CD8-positive, alpha-beta memory T cell (primary cell): ENCODE data around the gene SEC31A. TPM values are rescaled to one million over a fixed set of nuclear protein-coding genes. Genes with fewer than 3 reads are reported as not detected.

Experiments
- CTCF ChIA-PET: fragments of 350-600 bp; sonication (Branson Sonifier 250); formaldehyde crosslinking; loops from one replicate; lab custom pipeline; 2021; ENCODE audit warnings: antibody characterized with exemption; lab: Charles Lee
- POLR2A ChIA-PET: fragments of 350-600 bp; sonication (Branson Sonifier 250); formaldehyde crosslinking; loops from one replicate; lab custom pipeline; 2021; ENCODE audit warnings: antibody characterized with exemption; lab: Charles Lee
- DNase-seq, 5 donors: peaks; one replicate each; pipeline versions ENCODE4 v3.0.0 to v3.0.0-alpha.2; 2020 to 2022; ENCODE audit warnings: mixed read lengths in 1 of 5
- H3K27ac ChIP-seq: one replicate; pipeline ENCODE4 v1.7.0; 2013; ENCODE audit warnings: low read depth, mild to moderate bottlenecking, low read length, moderate library complexity
- H3K27me3 ChIP-seq: 2 replicates; pipeline ENCODE4 v1.7.0; 2013; ENCODE audit warnings: low read length, mild to moderate bottlenecking; ENCODE audit not compliant: insufficient read depth, poor library complexity, severe bottlenecking
- H3K36me3 ChIP-seq: 2 replicates; pipeline ENCODE4 v1.7.0; 2013; ENCODE audit warnings: mild to moderate bottlenecking, low read length, moderate library complexity; ENCODE audit not compliant: insufficient read depth
- H3K4me1 ChIP-seq: 2 replicates; pipeline ENCODE4 v1.7.0; 2013; ENCODE audit warnings: mild to moderate bottlenecking, low read length, moderate library complexity; ENCODE audit not compliant: insufficient read depth
- H3K4me3 ChIP-seq: 2 replicates; pipeline ENCODE4 v1.7.0; 2013; ENCODE audit warnings: mild to moderate bottlenecking, low read length
- H3K9me3 ChIP-seq: 2 replicates; pipeline ENCODE4 v1.7.0; 2013; ENCODE audit warnings: mild to moderate bottlenecking, low read length
- H3K27ac Mint-ChIP-seq, 8 donors: one replicate each; pipeline ENCODE4 v1.8.0; 2020 to 2021; ENCODE audit warnings: mixed read lengths in 8 of 8, mild to moderate bottlenecking in 6 of 8, inconsistent platforms in 3 of 8, moderate library complexity in 3 of 8
- H3K27me3 Mint-ChIP-seq, 2 donors: one replicate each; pipeline ENCODE4 v1.8.0; 2020 to 2021; ENCODE audit warnings: mixed read lengths in 2 of 2, mild to moderate bottlenecking in 1 of 2, moderate library complexity in 1 of 2
- H3K36me3 Mint-ChIP-seq, 3 donors: one replicate each; pipeline ENCODE4 v1.8.0; 2020 to 2021; ENCODE audit warnings: mixed read lengths in 3 of 3, inconsistent platforms in 1 of 3, mild to moderate bottlenecking in 1 of 3
- H3K4me1 Mint-ChIP-seq, 3 donors: one replicate each; pipeline ENCODE4 v1.8.0; 2020 to 2021; ENCODE audit warnings: mixed read lengths in 3 of 3, inconsistent platforms in 1 of 3, mild to moderate bottlenecking in 1 of 3
- H3K4me3 Mint-ChIP-seq, 7 donors: one replicate each; pipeline ENCODE4 v1.8.0; 2020 to 2021; ENCODE audit warnings: mixed read lengths in 7 of 7, mild to moderate bottlenecking in 6 of 7, moderate library complexity in 4 of 7, inconsistent platforms in 2 of 7
- H3K9me3 Mint-ChIP-seq, 5 donors: one replicate each; pipeline ENCODE4 v1.8.0; 2020 to 2022; ENCODE audit warnings: mixed read lengths in 5 of 5, mild to moderate bottlenecking in 3 of 5, moderate library complexity in 2 of 5, inconsistent platforms in 1 of 5
- polyA plus RNA-seq: library from polyadenylated mRNA; unstranded; fragments of 300-500 nt; fragmentation: Illumina TruSeq; gene quantifications from one replicate; pipeline ENCODE4 v1.2.3, GENCODE V29; 2021
- total RNA-seq, 2 experiments: library from RNA; stranded (reverse); gene quantifications; one replicate each; pipeline ENCODE4 v1.2.3, GENCODE V29; 2021

Gene SEC31A
- total and polyA plus RNA-seq, 3 experiments from 2014 or later = 87.3 to 129 (median 100) TPM

GRCh38 chr4:82891707-82892466 lies 934 bp upstream of the SEC31A start:
- peaks cover 7% of the 10 kb centered on the region for H3K36me3 ChIP-seq
- ChIA-PET CTCF (interaction anchor here (0.8 to 1.3 kb wide), 2 partner anchors 8 to 143 kb away, joined by 3 to 4 read pairs; partner anchors contain the start of genes COPS4 and THAP9), POLR2A (interaction anchor here (0.7 to 1.5 kb wide), 2 partner anchors 143 to 532 kb away, joined by 3 to 4 read pairs; partner anchors contain the start of gene COPS4)
- H3K9me3 Mint-ChIP-seq = no peaks in the 10 kb centered on the region
- H3K27ac Mint-ChIP-seq = peak overlapping the region; percentile 98 to 99 (median 98)
- peaks cover 31 to 55% (median 47%) of the 10 kb centered on the region in 3 donors for H3K4me1 Mint-ChIP-seq
- H3K36me3 Mint-ChIP-seq = peaks cover 9 to 46% (median 12%) of the 10 kb centered on the region in 3 donors
- H3K9me3 ChIP-seq = no peaks in the 10 kb centered on the region
- no peak for DNase-seq
- H3K27me3 ChIP-seq = no peaks in the 10 kb centered on the region
- peak overlapping the region; percentile 97 for H3K27ac ChIP-seq
- peak overlapping the region; percentile 91 to 96 (median 95) for H3K4me3 Mint-ChIP-seq
- H3K27me3 Mint-ChIP-seq = no peaks in the 10 kb centered on the region
- H3K4me1 ChIP-seq = peaks cover 27% of the 10 kb centered on the region
- peak overlapping the region; percentile 67 for H3K4me3 ChIP-seq

- H3K4me3 Mint-ChIP-seq = peak overlapping the region; percentile 91 to 96 (median 95)
- peak overlapping the region; percentile 67 for H3K4me3 ChIP-seq
- H3K27ac ChIP-seq = peak overlapping the region; percentile 97
- no peaks in the 10 kb centered on the region for H3K27me3 ChIP-seq
- peak overlapping the region; percentile 98 to 99 (median 98) for H3K27ac Mint-ChIP-seq
- ChIA-PET POLR2A (interaction anchor here (0.6 to 1.5 kb wide), 3 partner anchors 10 to 394 kb away, joined by 3 to 4 read pairs (median 4); partner anchors contain the start of genes COPS4, COQ2 and THAP9), CTCF (no interaction called here)
- no peaks in the 10 kb centered on the region for H3K9me3 Mint-ChIP-seq
- H3K4me1 ChIP-seq = peaks cover 37% of the 10 kb centered on the region
- no peaks in the 10 kb centered on the region for H3K9me3 ChIP-seq
- peaks cover 41 to 59% (median 57%) of the 10 kb centered on the region in 3 donors for H3K4me1 Mint-ChIP-seq
- no peaks in the 10 kb centered on the region for H3K27me3 Mint-ChIP-seq
- DNase-seq = no peak
- peaks cover 6 to 39% (median 7%) of the 10 kb centered on the region in 3 donors for H3K36me3 Mint-ChIP-seq
- H3K36me3 ChIP-seq = peaks cover 3% of the 10 kb centered on the region
These were observed 439 bp downstream of the SEC31A start for GRCh38 chr4:82890528-82890900.

GRCh38 chr4:82889287-82889686 lies 1.7 kb downstream of the SEC31A start:
- DNase-seq = no peak
- Histone ChIP-seq H3K4me3 (peak overlapping the region; percentile 67), H3K27me3 (no peaks in the 10 kb centered on the region), H3K27ac (peak overlapping the region; percentile 97), H3K36me3 (peaks cover 3% of the 10 kb centered on the region), H3K9me3 (no peaks in the 10 kb centered on the region), H3K4me1 (peaks cover 37% of the 10 kb centered on the region)
- Mint-ChIP-seq H3K36me3 (peaks cover under 1 to 33% (median under 1%) of the 10 kb centered on the region in 3 donors), H3K27me3 (no peaks in the 10 kb centered on the region), H3K4me1 (peaks cover 51 to 65% (median 65%) of the 10 kb centered on the region in 3 donors), H3K9me3 (no peaks in the 10 kb centered on the region), H3K4me3 (peak overlapping the region; percentile 91 to 96 (median 95)), H3K27ac (peak overlapping the region in 7 of 8 donors; percentile 38 to 99 (median 98))
- POLR2A ChIA-PET = interaction anchor here (0.6 to 0.9 kb wide), 3 partner anchors 146 to 221 kb away, joined by 4 to 7 read pairs (median 5); partner anchors contain the start of gene COPS4
- CTCF ChIA-PET = interaction anchor here (0.7 to 1.2 kb wide), 2 partner anchors 11 to 395 kb away, joined by 3 read pairs; partner anchors contain the start of genes COQ2 and THAP9

- peaks cover 51 to 71% (median 65%) of the 10 kb centered on the region in 3 donors for H3K4me1 Mint-ChIP-seq
- Histone ChIP-seq H3K27ac (no peak overlapping the region), H3K27me3 (no peaks in the 10 kb centered on the region), H3K9me3 (no peaks in the 10 kb centered on the region), H3K4me3 (no peak overlapping the region), H3K36me3 (peaks cover 3% of the 10 kb centered on the region), H3K4me1 (peaks cover 30% of the 10 kb centered on the region)
- POLR2A ChIA-PET = interaction anchor here (0.6 kb wide), 1 partner anchor 88 kb away, joined by 3 read pairs; the partner anchor contains the start of gene SCD5
- H3K27ac Mint-ChIP-seq = peak overlapping the region in 3 of 8 donors; percentile 21 to 75 (median 68)
- no peak for DNase-seq
- peaks cover 0 to 29% (median 0%) of the 10 kb centered on the region in 3 donors for H3K36me3 Mint-ChIP-seq
- peaks cover 0 to 1% (median 0%) of the 10 kb centered on the region in 5 donors for H3K9me3 Mint-ChIP-seq
- H3K27me3 Mint-ChIP-seq = no peaks in the 10 kb centered on the region
- CTCF ChIA-PET = no interaction called here
- no peak overlapping the region for H3K4me3 Mint-ChIP-seq
These were observed 4.6 kb downstream of the SEC31A start for GRCh38 chr4:82886147-82886942.

GRCh38 chr4:82885410-82885809 lies 5.5 kb downstream of the SEC31A start:
- Mint-ChIP-seq H3K4me3 (peak overlapping the region in 1 of 7 donors; percentile 15), H3K27me3 (no peaks in the 10 kb centered on the region), H3K4me1 (peaks cover 51 to 70% (median 69%) of the 10 kb centered on the region in 3 donors), H3K9me3 (peaks cover 0 to 1% (median 0%) of the 10 kb centered on the region in 5 donors), H3K36me3 (peaks cover 0 to 28% (median 0%) of the 10 kb centered on the region in 3 donors), H3K27ac (peak overlapping the region in 2 of 8 donors; percentile 21 to 40)
- Histone ChIP-seq H3K36me3 (peaks cover 9% of the 10 kb centered on the region), H3K27me3 (no peaks in the 10 kb centered on the region), H3K4me1 (peaks cover 30% of the 10 kb centered on the region), H3K4me3 (no peak overlapping the region), H3K27ac (no peak overlapping the region), H3K9me3 (no peaks in the 10 kb centered on the region)
- CTCF ChIA-PET = no interaction called here
- DNase-seq = no peak
- POLR2A ChIA-PET = interaction anchor here (0.6 kb wide), 1 partner anchor 87 kb away, joined by 3 read pairs; the partner anchor contains the start of gene SCD5

- Mint-ChIP-seq H3K27me3 (no peaks in the 10 kb centered on the region), H3K4me3 (no peak overlapping the region)
These were observed 22.4 kb downstream of the SEC31A start for GRCh38 chr4:82868572-82868971.

GRCh38 chr4:82866706-82867385 lies 24.1 kb downstream of the SEC31A start:
- Mint-ChIP-seq H3K27ac (peak overlapping the region in 6 of 8 donors; percentile 10 to 75 (median 46)), H3K4me1 (peaks cover 9 to 32% (median 32%) of the 10 kb centered on the region in 3 donors), H3K4me3 (no peak overlapping the region), H3K9me3 (no peaks in the 10 kb centered on the region), H3K27me3 (no peaks in the 10 kb centered on the region), H3K36me3 (peaks cover 15 to 85% (median 33%) of the 10 kb centered on the region in 3 donors)
- DNase-seq = no peak
- POLR2A ChIA-PET = no interaction called here
- Histone ChIP-seq H3K4me3 (no peak overlapping the region), H3K36me3 (peaks cover 20% of the 10 kb centered on the region), H3K9me3 (no peaks in the 10 kb centered on the region), H3K27me3 (no peaks in the 10 kb centered on the region), H3K4me1 (peaks cover 12% of the 10 kb centered on the region), H3K27ac (no peak overlapping the region)
- CTCF ChIA-PET = no interaction called here

More at GRCh38 chr4:82868572-82868971, 22.4 kb downstream of the SEC31A start:
- no peak overlapping the region for H3K27ac Mint-ChIP-seq
- ChIA-PET CTCF (no interaction called here), POLR2A (interaction anchor here (1.0 kb wide), 1 partner anchor 143 kb away, joined by 5 read pairs; no protein-coding TSS in a partner anchor)
- Histone ChIP-seq H3K9me3 (no peaks in the 10 kb centered on the region), H3K36me3 (peaks cover 20% of the 10 kb centered on the region), H3K27ac (no peak overlapping the region), H3K27me3 (no peaks in the 10 kb centered on the region), H3K4me1 (peaks cover 12% of the 10 kb centered on the region), H3K4me3 (no peak overlapping the region)
- H3K36me3 Mint-ChIP-seq = peaks cover 16 to 81% (median 32%) of the 10 kb centered on the region in 3 donors
- peaks cover 9 to 32% (median 32%) of the 10 kb centered on the region in 3 donors for H3K4me1 Mint-ChIP-seq
- H3K9me3 Mint-ChIP-seq = no peaks in the 10 kb centered on the region
- DNase-seq = no peak
